ENCODE measurements around the gene CFAP61.
A peak's percentile ranks its signal among the peaks of the same experiment; 100 is the strongest.

CFAP61 gene

DNA sequence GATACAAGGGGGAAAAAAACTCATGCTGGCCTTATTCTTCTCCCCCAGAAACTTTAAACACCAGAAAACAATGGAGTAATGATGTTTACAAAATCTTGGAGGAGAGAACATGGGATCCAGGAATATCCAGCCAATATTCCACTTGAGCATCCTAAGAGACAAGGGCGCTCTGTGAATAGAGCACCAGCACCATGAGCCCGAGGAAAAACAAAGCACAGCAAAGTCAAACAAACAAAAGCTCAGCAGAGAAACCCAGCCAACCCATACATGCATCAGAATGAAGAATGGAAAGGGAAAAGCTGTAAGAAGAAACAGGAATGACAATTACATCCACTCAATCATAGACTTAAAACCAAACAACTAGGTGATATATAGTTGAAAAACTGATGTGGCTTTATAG, 39.8 kb upstream of the CFAP61 start:
- TF ChIP-seq, protein P1, sequence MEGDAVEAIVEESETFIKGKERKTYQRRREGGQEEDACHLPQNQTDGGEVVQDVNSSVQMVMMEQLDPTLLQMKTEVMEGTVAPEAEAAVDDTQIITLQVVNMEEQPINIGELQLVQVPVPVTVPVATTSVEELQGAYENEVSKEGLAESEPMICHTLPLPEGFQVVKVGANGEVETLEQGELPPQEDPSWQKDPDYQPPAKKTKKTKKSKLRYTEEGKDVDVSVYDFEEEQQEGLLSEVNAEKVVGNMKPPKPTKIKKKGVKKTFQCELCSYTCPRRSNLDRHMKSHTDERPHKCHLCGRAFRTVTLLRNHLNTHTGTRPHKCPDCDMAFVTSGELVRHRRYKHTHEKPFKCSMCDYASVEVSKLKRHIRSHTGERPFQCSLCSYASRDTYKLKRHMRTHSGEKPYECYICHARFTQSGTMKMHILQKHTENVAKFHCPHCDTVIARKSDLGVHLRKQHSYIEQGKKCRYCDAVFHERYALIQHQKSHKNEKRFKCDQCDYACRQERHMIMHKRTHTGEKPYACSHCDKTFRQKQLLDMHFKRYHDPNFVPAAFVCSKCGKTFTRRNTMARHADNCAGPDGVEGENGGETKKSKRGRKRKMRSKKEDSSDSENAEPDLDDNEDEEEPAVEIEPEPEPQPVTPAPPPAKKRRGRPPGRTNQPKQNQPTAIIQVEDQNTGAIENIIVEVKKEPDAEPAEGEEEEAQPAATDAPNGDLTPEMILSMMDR (IDR thresholded peaks at IDR 0.05; ENCODE audit: low read depth, low read length) = no peak
- no peak overlapping the region for H3K4me3 ChIP-seq (ENCODE audit: low read depth, low read length)

DNA sequence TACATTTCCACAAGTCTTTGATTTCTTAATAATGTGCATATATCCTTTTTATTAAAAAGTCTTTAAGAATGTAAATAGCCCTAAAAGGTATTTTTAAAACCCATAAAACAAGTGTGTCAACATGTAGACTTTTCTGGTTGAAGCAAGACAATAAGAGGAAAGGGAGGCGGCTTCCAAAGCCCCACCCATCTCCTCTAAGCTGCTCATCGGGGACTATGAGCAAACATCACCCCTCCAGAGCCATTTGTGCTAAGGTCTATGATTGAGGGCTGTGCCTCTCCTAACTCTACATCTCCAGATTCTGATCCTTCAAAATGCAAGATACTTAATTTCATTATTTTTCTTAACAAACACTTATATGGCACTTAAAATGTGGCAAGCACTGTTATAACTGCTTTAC, 37.7 kb upstream of the CFAP61 start:
- H3K4me3 ChIP-seq (ENCODE audit: low read depth, low read length) = no peak overlapping the region
- TF ChIP-seq, protein P1 (IDR thresholded peaks at IDR 0.05; ENCODE audit: low read depth, low read length) = no peak

DNA sequence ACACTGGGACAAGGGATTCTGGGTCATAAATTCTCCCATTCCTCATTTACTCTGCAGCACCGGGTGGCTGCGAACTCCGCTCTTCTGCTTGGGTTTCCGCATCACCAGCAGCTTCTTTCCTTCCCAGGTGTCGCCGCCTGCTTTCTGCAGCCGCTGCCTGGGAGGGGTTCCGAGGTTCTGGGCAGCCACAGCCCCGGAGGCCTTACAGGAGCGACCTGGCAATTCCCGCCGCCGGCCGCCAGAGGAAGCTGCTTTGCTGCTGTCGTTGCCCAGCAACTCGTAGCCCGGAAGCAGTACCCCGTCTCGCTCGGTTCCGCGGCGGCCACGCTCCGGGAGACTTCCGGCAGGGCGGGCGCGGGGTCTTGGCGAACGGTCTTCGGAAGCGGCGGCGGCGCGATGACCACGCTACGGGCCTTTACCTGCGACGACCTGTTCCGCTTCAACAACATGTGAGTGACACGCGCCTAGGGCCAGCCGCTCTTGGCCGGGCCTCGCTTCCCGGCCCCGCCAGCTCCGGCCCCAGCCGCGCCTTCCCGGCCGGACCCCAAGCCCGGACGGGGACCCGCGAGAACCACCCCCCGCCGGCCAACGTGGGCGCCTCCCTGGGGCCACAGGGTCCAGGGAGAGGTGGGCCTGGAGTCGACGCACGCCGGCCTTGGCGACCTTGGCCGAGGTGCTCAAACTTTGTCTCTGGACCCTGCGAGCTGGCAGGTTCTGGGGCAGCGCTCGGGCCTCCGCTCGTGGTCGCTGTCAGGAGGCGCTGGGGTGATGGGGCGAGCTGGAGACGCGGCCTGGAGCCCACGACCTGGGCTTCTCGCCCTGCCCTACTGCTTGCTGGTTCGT, 35.1 kb upstream of the CFAP61 start, which contains the start of gene NAA20:
Gene NAA20, plus strand, starts transcription at position 362 of the 843 bp plus-strand sequence. Its CDS starts 35 bp downstream, at position 397.
- peak within 1 kb of the TSS; percentile 87 for H3K4me3 ChIP-seq (ENCODE audit: low read depth, low read length)
- TF ChIP-seq, protein P1 (IDR thresholded peaks at IDR 0.05; ENCODE audit: low read depth, low read length) = peak; percentile 67

- TF ChIP-seq, protein P1 (IDR thresholded peaks at IDR 0.05; ENCODE audit: low read depth, low read length) = no peak
- peak overlapping the region; percentile 87 for H3K4me3 ChIP-seq (ENCODE audit: low read depth, low read length)
Observed at GRCh38 chr20:20017844-20018185, 34.5 kb upstream of the CFAP61 start.

GRCh38 chr20:20018366-20018765, 34.0 kb upstream of the CFAP61 start:
- peak overlapping the region; percentile 87 for H3K4me3 ChIP-seq (ENCODE audit: low read depth, low read length)
- TF ChIP-seq, protein P1 (IDR thresholded peaks at IDR 0.05; ENCODE audit: low read depth, low read length) = no peak

- H3K4me3 ChIP-seq (ENCODE audit: low read depth, low read length) = no peak overlapping the region
Observed at GRCh38 chr20:20019123-20019522, 33.2 kb upstream of the CFAP61 start.

DNA sequence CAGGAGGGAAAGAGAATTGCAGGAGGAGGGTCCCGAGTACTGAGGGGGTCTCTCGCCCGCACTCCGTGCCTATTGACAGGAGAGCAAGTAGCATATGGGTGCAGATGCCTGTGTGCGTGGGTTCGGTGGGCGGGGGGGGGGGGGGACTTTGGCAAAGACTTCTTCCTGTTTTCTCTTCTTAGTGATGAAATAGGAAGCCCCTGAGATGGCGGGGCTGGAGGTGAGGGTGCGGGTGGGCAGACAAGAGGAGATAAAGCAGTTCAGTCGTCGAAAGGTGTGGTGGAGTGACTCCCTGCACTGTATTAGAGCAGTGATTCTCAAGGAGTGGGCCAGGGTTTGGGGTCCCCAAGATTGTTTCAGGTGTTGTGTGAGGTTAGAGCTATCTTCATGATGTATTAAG, 31.4 kb upstream of the CFAP61 start:
- TF ChIP-seq, protein P1 (IDR thresholded peaks at IDR 0.05; ENCODE audit: low read depth, low read length) = no peak
- H3K4me3 ChIP-seq (ENCODE audit: low read depth, low read length) = no peak overlapping the region

More at GRCh38 chr20:20019123-20019522, 33.2 kb upstream of the CFAP61 start:
- TF ChIP-seq, protein P1 (IDR thresholded peaks at IDR 0.05; ENCODE audit: low read depth, low read length) = no peak

All from WI38 (cell line).